AG10803 (cell line): ENCODE measurements around the gene MINK1.
"Not testable (repeated sequence)": the region's sequence is repeated elsewhere in the genome, so short reads cannot be mapped to it uniquely, and the experiment has no call there.

Source experiments
- DNase-seq: peaks from one replicate; pipeline ENCODE4 v3.0.0; 2010; ENCODE audit warnings: low read depth
- H3K4me3 ChIP-seq: 2 replicates; pipeline ENCODE4 v1.5.1; 2011; ENCODE audit warnings: mild to moderate bottlenecking, low read length, control low read depth
- TF ChIP-seq, protein P1 (sequence below): conservative IDR thresholded peaks from 2 replicates; pipeline ENCODE4 v1.5.1; 2011; ENCODE audit warnings: mild to moderate bottlenecking, low read length, control low read depth, inconsistent platforms

MINK1 gene

GRCh38 chr17:4815043-4815675, 18.0 kb upstream of the MINK1 start:
- TF ChIP-seq, protein P1, sequence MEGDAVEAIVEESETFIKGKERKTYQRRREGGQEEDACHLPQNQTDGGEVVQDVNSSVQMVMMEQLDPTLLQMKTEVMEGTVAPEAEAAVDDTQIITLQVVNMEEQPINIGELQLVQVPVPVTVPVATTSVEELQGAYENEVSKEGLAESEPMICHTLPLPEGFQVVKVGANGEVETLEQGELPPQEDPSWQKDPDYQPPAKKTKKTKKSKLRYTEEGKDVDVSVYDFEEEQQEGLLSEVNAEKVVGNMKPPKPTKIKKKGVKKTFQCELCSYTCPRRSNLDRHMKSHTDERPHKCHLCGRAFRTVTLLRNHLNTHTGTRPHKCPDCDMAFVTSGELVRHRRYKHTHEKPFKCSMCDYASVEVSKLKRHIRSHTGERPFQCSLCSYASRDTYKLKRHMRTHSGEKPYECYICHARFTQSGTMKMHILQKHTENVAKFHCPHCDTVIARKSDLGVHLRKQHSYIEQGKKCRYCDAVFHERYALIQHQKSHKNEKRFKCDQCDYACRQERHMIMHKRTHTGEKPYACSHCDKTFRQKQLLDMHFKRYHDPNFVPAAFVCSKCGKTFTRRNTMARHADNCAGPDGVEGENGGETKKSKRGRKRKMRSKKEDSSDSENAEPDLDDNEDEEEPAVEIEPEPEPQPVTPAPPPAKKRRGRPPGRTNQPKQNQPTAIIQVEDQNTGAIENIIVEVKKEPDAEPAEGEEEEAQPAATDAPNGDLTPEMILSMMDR: peak; percentile 35
- no peak for DNase-seq
- no peak overlapping the region for H3K4me3 ChIP-seq

- TF ChIP-seq, protein P1: no peak
These were observed 16.3 kb upstream of the MINK1 start for GRCh38 chr17:4816826-4817225.

GRCh38 chr17:4818276-4818675, 14.9 kb upstream of the MINK1 start:
- no peak for DNase-seq
- TF ChIP-seq, protein P1: no peak
- no peak overlapping the region for H3K4me3 ChIP-seq

More at GRCh38 chr17:4816826-4817225, 16.3 kb upstream of the MINK1 start:
- no peak overlapping the region for H3K4me3 ChIP-seq
- DNase-seq: no peak

DNA sequence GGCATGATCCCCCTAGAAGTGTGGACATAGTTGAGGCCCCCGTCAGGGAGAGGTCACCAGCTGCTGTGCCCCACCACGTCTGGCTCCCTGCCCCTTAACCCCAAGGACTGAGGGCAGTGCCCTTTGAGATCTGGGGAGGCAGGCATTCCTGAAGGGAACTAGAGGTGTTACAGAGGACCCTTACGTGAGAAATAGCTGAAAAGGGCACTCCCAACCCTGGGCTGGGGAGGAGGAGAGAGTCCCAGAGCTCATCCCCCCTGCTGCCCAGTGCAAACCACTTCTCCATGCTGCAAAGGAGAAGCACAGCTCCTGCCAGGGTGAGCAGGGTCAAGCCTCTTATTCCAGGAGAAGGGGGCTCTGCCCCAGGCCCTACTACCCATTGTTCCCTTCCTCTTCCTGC, 10.3 kb upstream of the MINK1 start:
- TF ChIP-seq, protein P1: no peak
- H3K4me3 ChIP-seq: no peak overlapping the region
- no peak for DNase-seq

DNA sequence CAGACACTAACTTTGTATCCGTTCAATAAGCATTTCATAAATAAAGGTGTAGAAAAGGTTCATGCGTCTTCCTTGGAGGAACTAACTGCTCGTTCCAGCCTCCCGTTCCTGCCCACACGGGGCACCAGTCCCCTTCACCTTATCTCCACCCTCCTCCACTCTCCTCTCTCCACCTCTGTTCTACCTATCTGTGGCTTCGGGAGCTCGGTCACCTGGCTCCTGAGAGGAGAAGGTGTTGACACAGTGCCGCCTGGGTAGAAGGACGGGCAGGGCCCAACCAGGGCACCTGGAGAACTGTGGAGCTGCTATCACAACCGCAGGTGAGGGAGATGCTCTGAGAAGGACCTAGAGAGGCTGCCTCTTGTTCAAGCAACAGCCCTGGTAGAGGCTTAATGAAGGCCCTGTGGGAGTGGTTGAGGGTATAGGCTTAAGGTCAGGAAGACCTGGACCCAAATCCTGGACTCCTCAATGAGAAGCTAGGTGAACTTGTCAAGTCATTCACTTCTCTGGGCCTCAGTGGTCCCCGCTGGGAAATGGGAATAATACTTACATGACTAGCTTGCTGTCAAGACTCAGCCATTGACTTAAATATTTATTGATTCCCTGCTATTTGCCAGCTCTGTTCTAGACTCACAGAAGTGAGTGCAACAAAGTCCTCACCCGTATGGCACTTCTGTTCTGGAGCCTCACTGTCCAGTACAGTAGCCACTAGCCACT, 9.6 kb upstream of the MINK1 start:
- H3K4me3 ChIP-seq: no peak overlapping the region
- TF ChIP-seq, protein P1: no peak
- no peak for DNase-seq

DNA sequence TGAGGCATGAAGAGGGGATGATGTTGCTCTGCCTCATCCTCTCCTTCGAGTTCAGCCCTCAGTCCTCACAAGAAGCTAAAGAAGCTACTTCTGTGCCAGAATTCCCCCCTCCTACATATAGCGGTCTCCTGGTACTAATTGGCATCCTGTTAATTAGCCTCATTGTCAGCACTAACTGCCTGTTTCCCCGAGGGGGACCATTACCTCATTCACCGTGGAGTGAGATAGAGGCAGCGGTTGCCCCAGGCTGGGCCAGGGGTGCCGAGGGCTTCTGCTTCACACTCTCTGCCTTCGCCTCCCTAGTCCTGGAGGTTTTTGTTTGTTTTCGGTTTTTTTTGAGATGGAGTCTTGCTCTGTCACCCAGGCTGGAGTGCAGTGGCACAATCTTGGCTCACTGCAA, 5.7 kb upstream of the MINK1 start:
- DNase-seq: no peak
- TF ChIP-seq, protein P1: no peak
- no peak overlapping the region for H3K4me3 ChIP-seq

- H3K4me3 ChIP-seq: peak overlapping the region; percentile 68
- DNase-seq: not testable (repeated sequence)
These were observed 337 bp upstream of the MINK1 start for GRCh38 chr17:4832829-4833177.
